Measurements from ENCODE around the gene LRRFIP2. TPM values are rescaled to one million over a fixed set of nuclear protein-coding genes. Genes with fewer than 3 reads are reported as not detected.

LRRFIP2 gene
- total and polyA plus RNA-seq, 8 donors = 25.9 to 131 (median 39.0) TPM

- TF ChIP-seq CTCF (IDR thresholded peaks at IDR 0.05) (no peak), POLR2A (IDR thresholded peaks at IDR 0.05) (no peak), EP300 (IDR thresholded peaks at IDR 0.05) (no peak), POLR2AphosphoS5 (IDR thresholded peaks at IDR 0.05) (no peak)
- Histone ChIP-seq H3K36me3 (peaks cover 5 to 44% (median 24%) of the 10 kb centered on the region in 4 donors), H3K27me3 (no peaks in the 10 kb centered on the region), H3K27ac (no peak overlapping the region), H3K4me3 (no peak overlapping the region), H3K9me3 (no peaks in the 10 kb centered on the region), H3K4me1 (peaks cover 4 to 47% (median 25%) of the 10 kb centered on the region in 4 donors)
- no peak for DNase-seq
- intact Hi-C loops (cut with DNase I; ENCODE audit: low total_unique reads) = no loop called here
- WGBS, 5 donors = 73 to 87% (median 80%) methylated on average over 1 of the region's 1 CpG
These were observed 5.5 kb downstream of the LRRFIP2 start for GRCh38 chr3:37168896-37169295.

- Histone ChIP-seq H3K36me3 (peaks cover 5 to 21% (median 17%) of the 10 kb centered on the region in 4 donors), H3K27me3 (no peaks in the 10 kb centered on the region), H3K4me3 (no peak overlapping the region), H3K9me3 (no peaks in the 10 kb centered on the region), H3K27ac (peak overlapping the region in 1 of 5 donors; percentile 32), H3K4me1 (peaks cover 0 to 14% (median 6%) of the 10 kb centered on the region in 4 donors)
- WGBS, 5 donors = 65 to 71% (median 68%) methylated on average over 3 of the region's 3 CpGs
- no peak for DNase-seq
- TF ChIP-seq EP300 (IDR thresholded peaks at IDR 0.05) (no peak), CTCF (IDR thresholded peaks at IDR 0.05) (no peak), POLR2AphosphoS5 (IDR thresholded peaks at IDR 0.05) (no peak), POLR2A (IDR thresholded peaks at IDR 0.05) (no peak)
- intact Hi-C loops (cut with DNase I; ENCODE audit: low total_unique reads) = no loop called here
These were observed 10.9 kb downstream of the LRRFIP2 start for GRCh38 chr3:37163262-37164015.

GRCh38 chr3:37162501-37163245 is 11.7 kb downstream of the LRRFIP2 start:
- DNase-seq = no peak
- peak overlapping the region in 1 of 5 donors; percentile 32 for H3K27ac ChIP-seq
- TF ChIP-seq POLR2A (IDR thresholded peaks at IDR 0.05) = no peak
- no peak for TF ChIP-seq CTCF (IDR thresholded peaks at IDR 0.05)
- no peak for TF ChIP-seq EP300 (IDR thresholded peaks at IDR 0.05)
- no peak for TF ChIP-seq POLR2AphosphoS5 (IDR thresholded peaks at IDR 0.05)
- peaks cover 0 to 14% (median 6%) of the 10 kb centered on the region in 4 donors for H3K4me1 ChIP-seq
- no peak overlapping the region for H3K4me3 ChIP-seq
- no peaks in the 10 kb centered on the region for H3K27me3 ChIP-seq
- 36 to 60% (median 39%) methylated on average over 3 of the region's 3 CpGs for WGBS, 5 donors
- no peaks in the 10 kb centered on the region for H3K9me3 ChIP-seq
- peaks cover 5 to 18% (median 15%) of the 10 kb centered on the region in 4 donors for H3K36me3 ChIP-seq
- intact Hi-C loops (cut with DNase I; ENCODE audit: low total_unique reads) = no loop called here

- intact Hi-C loops (cut with DNase I; ENCODE audit: low total_unique reads) = no loop called here
- no peaks in the 10 kb centered on the region for H3K27me3 ChIP-seq
- peaks cover 0 to 14% (median 6%) of the 10 kb centered on the region in 4 donors for H3K4me1 ChIP-seq
- H3K36me3 ChIP-seq = peaks cover 0 to 17% (median 7%) of the 10 kb centered on the region in 4 donors
- WGBS, 5 donors = 90 to 97% (median 95%) methylated on average over 3 of the region's 3 CpGs
- H3K9me3 ChIP-seq = no peaks in the 10 kb centered on the region
- TF ChIP-seq POLR2AphosphoS5 (IDR thresholded peaks at IDR 0.05) (no peak), EP300 (IDR thresholded peaks at IDR 0.05) (no peak), POLR2A (IDR thresholded peaks at IDR 0.05) (no peak), CTCF (IDR thresholded peaks at IDR 0.05) (no peak)
- H3K27ac ChIP-seq = no peak overlapping the region
- no peak overlapping the region for H3K4me3 ChIP-seq
- DNase-seq = no peak
These were observed 13.0 kb downstream of the LRRFIP2 start for GRCh38 chr3:37161351-37161750.
